K562 (cell line): ENCODE data around the gene ICE2. TPM values are rescaled to one million over a fixed set of nuclear protein-coding genes. Genes with fewer than 3 reads are reported as not detected.

ENCODE experiments used
- CBFA2T3 ChIP-seq: fragments of 450-650 bp; IDR thresholded peaks from 2 replicates; pipeline ENCODE4 v1.6.1; 2017
- CBX2 ChIP-seq: fragments of 200-600 bp; sonication (generic); IDR thresholded peaks from one replicate; pipeline ENCODE4 v1.6.1; 2012; ENCODE audit warnings: mild to moderate bottlenecking, low read length, inconsistent platforms; ENCODE audit not compliant: insufficient read depth, poor library complexity, severe bottlenecking
- CCAR2 ChIP-seq: fragments of 200-400 bp; formaldehyde crosslinking; IDR thresholded peaks from 2 replicates; pipeline ENCODE4 v1.6.1; 2017; ENCODE audit warnings: mild to moderate bottlenecking, low read depth, low read length
- CHD1 ChIP-seq: fragments of 200-600 bp; sonication (generic); IDR thresholded peaks from one replicate; pipeline ENCODE4 v1.6.1; 2012; ENCODE audit warnings: mild to moderate bottlenecking, moderate library complexity, low read length, inconsistent platforms
- ERF ChIP-seq: fragments of 450-650 bp; formaldehyde crosslinking; IDR thresholded peaks from 2 replicates; pipeline ENCODE4 v1.4.0; 2020; ENCODE audit warnings: mild to moderate bottlenecking, mixed read lengths
- ETV5 ChIP-seq: sonication (generic); formaldehyde crosslinking; IDR thresholded peaks from 2 replicates; pipeline ENCODE4 v1.4.0; 2020; ENCODE audit warnings: low read depth, mild to moderate bottlenecking, missing genetic modification reagents
- HCFC1 ChIP-seq: IDR thresholded peaks from 2 replicates; pipeline ENCODE4 v1.6.1; 2012; ENCODE audit warnings: low read depth, low read length, improper control_type of control experiment
- HNRNPUL1 ChIP-seq: fragments of 200-400 bp; formaldehyde crosslinking; IDR thresholded peaks from 2 replicates; pipeline ENCODE4 v1.6.1; 2017; ENCODE audit warnings: low read length
- KAT8 ChIP-seq: fragments of 450-650 bp; IDR thresholded peaks from 2 replicates; pipeline ENCODE4 v1.6.1; 2016; ENCODE audit warnings: low read depth, mild to moderate bottlenecking
- MAZ ChIP-seq, 2 experiments: fragments of 450-650 bp in 1 of 2; sonication (generic) in 1 of 2; formaldehyde crosslinking; IDR thresholded peaks in 1 of 2; conservative IDR thresholded peaks in 1 of 2; 2 replicates each; pipeline versions ENCODE4 v1.4.0 to v1.5.0; 2020; ENCODE audit warnings: mild to moderate bottlenecking in 1 of 2, missing genetic modification reagents in 1 of 2
- MYNN ChIP-seq, 2 experiments: sonication (generic); formaldehyde crosslinking in 1 of 2; IDR thresholded peaks; 2 replicates each; pipeline versions ENCODE4 v1.5.0 to v1.6.1; 2016 to 2020; ENCODE audit warnings: antibody characterized with exemption in 1 of 2, missing genetic modification reagents in 1 of 2
- NCOR1 ChIP-seq: fragments of 450-650 bp; IDR thresholded peaks from 2 replicates; pipeline ENCODE4 v1.6.1; 2016; ENCODE audit warnings: mild to moderate bottlenecking, moderate library complexity
- POLR2B ChIP-seq: fragments of 450-650 bp; IDR thresholded peaks from 2 replicates; pipeline ENCODE4 v1.6.1; 2018; ENCODE audit warnings: low read depth; ENCODE audit not compliant: partially characterized antibody
- RBM25 ChIP-seq: fragments of 200-400 bp; formaldehyde crosslinking; IDR thresholded peaks from 2 replicates; pipeline ENCODE4 v1.6.1; 2018; ENCODE audit warnings: low read length, low read depth, moderate library complexity; ENCODE audit not compliant: severe bottlenecking
- SOX6 ChIP-seq: fragments of 450-650 bp; IDR thresholded peaks from 2 replicates; pipeline ENCODE4 v1.6.1; 2014; ENCODE audit warnings: mild to moderate bottlenecking
- STAT5A ChIP-seq: IDR thresholded peaks from 2 replicates; pipeline ENCODE4 v1.6.1; 2012; ENCODE audit warnings: low read length, inconsistent platforms, borderline replicate concordance
- TRIM24 ChIP-seq, 2 experiments: fragments of 450-650 bp; IDR thresholded peaks; 2 replicates each; pipeline ENCODE4 v1.6.1; 2016
- TRIM28 ChIP-seq: fragments of 450-650 bp; IDR thresholded peaks from 2 replicates; pipeline ENCODE4 v1.6.1; 2017
- ZFX ChIP-seq: sonication (generic); formaldehyde crosslinking; IDR thresholded peaks from 2 replicates; pipeline ENCODE4 v1.8.0; 2022; ENCODE audit warnings: mild to moderate bottlenecking, missing genetic modification reagents, moderate library complexity
- ZNF398 ChIP-seq: fragments of 250-450 bp; sonication (Bioruptor Pico); IDR thresholded peaks from 2 replicates; pipeline ENCODE4 v1.8.0; 2021; ENCODE audit warnings: moderate library complexity, mild to moderate bottlenecking, inconsistent platforms
- ZNF436 ChIP-seq: fragments of 250-450, 450-650 bp; sonication (Bioruptor Pico); formaldehyde crosslinking; IDR thresholded peaks from 2 replicates; pipeline ENCODE4 v1.7.0; 2020; ENCODE audit warnings: mild to moderate bottlenecking
- ZZZ3 ChIP-seq: fragments of 450-650 bp; IDR thresholded peaks from 2 replicates; pipeline ENCODE4 v1.6.1; 2016; ENCODE audit warnings: antibody characterized with exemption, mild to moderate bottlenecking, moderate library complexity
- polyA plus RNA-seq, 8 experiments: library from polyadenylated mRNA; depleted of rRNA in 4 of 8; stranded (reverse) in 5 of 8; unstranded in 3 of 8; fragments of >200 nt; fragmentation: Nextera tagmentation in 2 of 8; fragmentation: Illumina TruSeq in 1 of 8; extraction: Ambion mirVana in 2 of 8; extraction: Trizol in 1 of 8; gene quantifications; 2 replicates each; pipeline versions ENCODE4 v1.2.1 to v1.2.3, GENCODE V29; 2011 to 2014; ENCODE audit warnings: inconsistent platforms in 1 of 8, missing spikeins in 1 of 8
- total RNA-seq, 7 experiments: library from RNA; depleted of rRNA in 6 of 7; stranded (reverse); fragments of >200 nt in 6 of 7; fragmentation: Illumina TruSeq in 2 of 7; extraction: Trizol in 2 of 7; gene quantifications; 2 replicates each; pipeline versions ENCODE4 v1.2.1 to v1.2.3, GENCODE V29; 2011 to 2021; ENCODE audit warnings: low replicate concordance in 1 of 7
- TF ChIP-seq, protein P1 (sequence below): fragments of 250-450 bp; sonication (Bioruptor Pico); IDR thresholded peaks from 2 replicates; pipeline ENCODE4 v1.5.0; 2021
- TF ChIP-seq, protein P2 (sequence below): fragments of 200-800 bp; sonication (Bioruptor generic); IDR thresholded peaks from 2 replicates; pipeline ENCODE4 v1.6.1; 2017; ENCODE audit warnings: missing genetic modification characterization, missing compliant biosample characterization
- TF ChIP-seq, protein P3 (sequence below): fragments of 450-650 bp; IDR thresholded peaks from one replicate; pipeline ENCODE4 v1.6.1; 2018; ENCODE audit warnings: mild to moderate bottlenecking, moderate library complexity; ENCODE audit not compliant: partially characterized antibody

ICE2 gene
- total and polyA plus RNA-seq, 9 of the 15 experiments (the other 6 are each of a cell fraction or from before 2014, with no cell fraction given) = 21.8 to 87.9 (median 58.1) TPM

DNA sequence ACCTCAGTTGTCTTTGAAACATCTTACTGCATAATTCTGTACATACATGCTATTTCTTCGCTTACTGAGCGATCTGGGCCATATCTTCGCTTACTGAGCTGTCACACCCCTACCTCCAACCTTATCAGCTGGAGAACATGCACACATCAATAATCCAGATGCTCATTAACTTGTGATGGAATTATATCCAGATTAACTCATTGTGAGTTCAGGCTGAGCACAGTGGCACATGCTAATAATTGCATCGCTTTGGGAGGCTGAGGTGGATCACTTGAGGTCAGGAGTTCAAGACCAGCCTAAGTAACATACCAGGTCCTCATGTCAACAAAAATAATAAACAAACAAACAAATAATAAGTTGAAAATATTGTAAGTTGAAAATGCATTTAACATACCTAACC lies 61.8 kb downstream of the ICE2 start (continued):
- TF ChIP-seq TRIM28 (no peak), STAT5A (peak; percentile 62), RBM25 (no peak), POLR2B (no peak), ZNF398 (no peak), SOX6 (peak; percentile 55; the same call in 1 of the 2 replicates), CBX2 (no peak), TRIM24 (IDR thresholded peaks at IDR 0.05) (peak; percentile 48 to 50; a peak in 2 of 4 replicates), CCAR2 (no peak), MYNN (IDR thresholded peaks at IDR 0.05) (no peak), MYNN (CRISPR knock-in tag; IDR thresholded peaks at IDR 0.05) (no peak), HCFC1 (no peak), ETV5 (no peak), ZNF436 (no peak), HNRNPUL1 (no peak), ERF (CRISPR knock-in tag) (no peak), CBFA2T3 (peak; percentile 88), CHD1 (no peak), MAZ (CRISPR knock-in tag; conservative IDR thresholded peaks at IDR 0.05 in 1 of 2, IDR thresholded peaks at IDR 0.05 in 1 of 2) (no peak), ZZZ3 (no peak), NCOR1 (peak; percentile 59), KAT8 (no peak), ZFX (no peak)
- TF ChIP-seq, protein P1, sequence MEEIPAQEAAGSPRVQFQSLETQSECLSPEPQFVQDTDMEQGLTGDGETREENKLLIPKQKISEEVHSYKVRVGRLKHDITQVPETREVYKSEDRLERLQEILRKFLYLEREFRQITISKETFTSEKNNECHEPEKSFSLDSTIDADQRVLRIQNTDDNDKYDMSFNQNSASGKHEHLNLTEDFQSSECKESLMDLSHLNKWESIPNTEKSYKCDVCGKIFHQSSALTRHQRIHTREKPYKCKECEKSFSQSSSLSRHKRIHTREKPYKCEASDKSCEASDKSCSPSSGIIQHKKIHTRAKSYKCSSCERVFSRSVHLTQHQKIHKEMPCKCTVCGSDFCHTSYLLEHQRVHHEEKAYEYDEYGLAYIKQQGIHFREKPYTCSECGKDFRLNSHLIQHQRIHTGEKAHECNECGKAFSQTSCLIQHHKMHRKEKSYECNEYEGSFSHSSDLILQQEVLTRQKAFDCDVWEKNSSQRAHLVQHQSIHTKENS (CRISPR knock-in tag) = no peak
- TF ChIP-seq, protein P2, sequence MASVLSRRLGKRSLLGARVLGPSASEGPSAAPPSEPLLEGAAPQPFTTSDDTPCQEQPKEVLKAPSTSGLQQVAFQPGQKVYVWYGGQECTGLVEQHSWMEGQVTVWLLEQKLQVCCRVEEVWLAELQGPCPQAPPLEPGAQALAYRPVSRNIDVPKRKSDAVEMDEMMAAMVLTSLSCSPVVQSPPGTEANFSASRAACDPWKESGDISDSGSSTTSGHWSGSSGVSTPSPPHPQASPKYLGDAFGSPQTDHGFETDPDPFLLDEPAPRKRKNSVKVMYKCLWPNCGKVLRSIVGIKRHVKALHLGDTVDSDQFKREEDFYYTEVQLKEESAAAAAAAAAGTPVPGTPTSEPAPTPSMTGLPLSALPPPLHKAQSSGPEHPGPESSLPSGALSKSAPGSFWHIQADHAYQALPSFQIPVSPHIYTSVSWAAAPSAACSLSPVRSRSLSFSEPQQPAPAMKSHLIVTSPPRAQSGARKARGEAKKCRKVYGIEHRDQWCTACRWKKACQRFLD (CRISPR knock-in tag) = no peak
- TF ChIP-seq, protein P3, sequence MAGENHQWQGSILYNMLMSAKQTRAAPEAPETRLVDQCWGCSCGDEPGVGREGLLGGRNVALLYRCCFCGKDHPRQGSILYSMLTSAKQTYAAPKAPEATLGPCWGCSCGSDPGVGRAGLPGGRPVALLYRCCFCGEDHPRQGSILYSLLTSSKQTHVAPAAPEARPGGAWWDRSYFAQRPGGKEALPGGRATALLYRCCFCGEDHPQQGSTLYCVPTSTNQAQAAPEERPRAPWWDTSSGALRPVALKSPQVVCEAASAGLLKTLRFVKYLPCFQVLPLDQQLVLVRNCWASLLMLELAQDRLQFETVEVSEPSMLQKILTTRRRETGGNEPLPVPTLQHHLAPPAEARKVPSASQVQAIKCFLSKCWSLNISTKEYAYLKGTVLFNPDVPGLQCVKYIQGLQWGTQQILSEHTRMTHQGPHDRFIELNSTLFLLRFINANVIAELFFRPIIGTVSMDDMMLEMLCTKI = no peak
